ENCODE measurements around the gene ADAMTSL2.
A peak's percentile ranks its signal among the peaks of the same experiment; 100 is the strongest.

The ADAMTSL2 gene

DNA sequence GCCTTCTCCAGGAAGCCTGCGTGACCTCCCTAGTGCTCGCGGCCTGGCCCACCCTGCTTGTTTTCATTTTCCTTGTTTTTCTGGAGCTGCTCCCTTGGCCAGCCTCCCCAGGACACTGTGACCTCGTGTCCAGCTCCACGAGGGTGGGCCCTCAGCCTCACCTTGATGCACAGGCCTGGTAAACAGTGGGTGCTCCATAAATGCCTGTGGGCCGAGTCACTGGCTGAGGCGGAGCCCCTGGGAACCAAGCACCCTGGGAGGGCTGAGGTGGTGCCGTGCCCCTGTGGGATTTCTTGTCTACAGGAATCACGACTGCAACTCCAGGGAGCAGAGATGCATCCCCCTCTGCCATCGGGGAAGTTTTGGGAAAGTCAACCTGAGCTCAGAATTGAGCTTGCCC, 57.5 kb downstream of the ADAMTSL2 start:
- DNase-seq: no peak

DNA sequence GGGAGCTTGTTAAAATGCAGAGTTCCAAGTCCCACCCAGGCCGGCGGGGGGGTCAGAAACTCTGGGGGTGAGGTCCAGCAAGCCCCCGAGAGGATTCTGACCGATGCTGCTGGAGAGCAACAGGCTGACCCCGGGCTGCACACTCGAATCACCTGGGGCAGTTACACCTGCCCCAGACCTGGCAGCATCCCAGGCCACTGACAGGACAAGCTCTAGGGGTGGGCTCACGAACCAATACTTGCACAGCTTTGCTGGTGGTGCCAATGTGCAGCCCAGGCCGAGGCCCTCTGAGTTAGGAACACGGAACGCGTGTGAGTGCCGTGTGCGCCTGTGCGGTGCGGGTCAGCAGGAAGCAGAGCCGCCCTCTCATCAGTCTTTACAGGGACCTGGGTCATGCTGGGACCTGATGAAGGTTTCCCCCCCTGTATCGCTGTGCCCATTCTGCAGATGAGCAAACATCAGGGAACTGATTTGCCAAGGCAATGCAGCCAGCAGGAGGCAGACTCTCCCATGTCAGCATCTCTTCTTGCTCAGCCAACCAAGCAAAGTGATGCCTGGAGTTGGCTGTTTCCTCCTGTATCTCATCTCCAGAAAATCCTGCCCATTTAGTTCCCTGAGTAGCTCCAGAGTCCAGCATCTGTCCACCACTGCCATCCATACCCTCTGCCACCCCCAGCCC, 58.4 kb downstream of the ADAMTSL2 start:
- DNase-seq: peak in 1 of 2 experiments; percentile 37

DNA sequence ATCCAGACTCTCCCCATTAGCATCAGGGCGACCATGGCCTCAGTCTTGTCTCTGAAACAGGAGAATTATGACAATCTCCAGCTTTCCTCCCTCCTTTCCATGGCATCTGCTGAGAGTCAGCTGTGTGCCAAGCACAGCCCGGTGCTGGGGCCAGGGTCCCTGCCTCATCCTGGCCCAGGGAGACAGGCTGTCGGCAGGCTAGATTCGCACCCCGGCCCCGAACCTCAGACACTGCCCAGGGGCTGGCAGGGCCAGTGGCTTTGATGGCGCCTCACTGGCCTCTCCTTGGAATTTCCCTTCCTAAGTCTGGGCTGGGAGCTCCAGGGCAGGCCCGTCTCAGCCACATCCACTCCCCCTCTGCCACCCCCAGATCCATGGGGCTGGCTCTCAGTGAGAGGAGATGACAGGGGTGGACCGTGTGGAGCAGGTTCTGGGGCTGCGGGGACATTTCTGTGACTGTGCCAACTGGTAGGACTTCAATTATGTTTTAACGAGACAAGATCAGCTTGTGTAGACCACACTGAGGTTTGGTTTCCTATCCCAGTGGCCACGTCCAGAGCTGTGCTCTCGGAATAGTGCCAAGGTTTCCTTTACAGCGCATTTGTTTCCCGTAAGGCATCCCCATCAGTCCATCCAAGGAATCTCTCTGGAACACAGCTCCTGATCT, 59.2 kb downstream of the ADAMTSL2 start:
- DNase-seq: no peak

DNA sequence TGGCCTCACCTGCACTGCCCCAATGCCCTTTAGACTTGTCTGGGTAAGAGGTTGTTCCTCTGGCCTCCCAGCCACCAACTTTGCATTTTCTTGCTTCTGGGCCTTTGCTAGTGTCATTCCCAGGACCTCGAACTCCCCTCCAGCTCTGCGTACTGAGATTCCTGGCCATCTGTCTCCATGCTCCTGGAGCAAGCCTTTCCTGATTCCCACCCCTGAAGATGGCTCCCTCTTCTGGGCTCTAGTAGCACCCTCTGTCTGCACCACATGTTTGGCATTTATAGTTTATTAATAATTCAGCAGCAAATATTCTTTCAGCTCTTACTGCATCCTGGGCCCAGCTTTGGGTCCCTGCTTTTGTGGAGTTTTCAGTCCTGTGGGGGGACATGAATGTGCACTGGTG, 59.8 kb downstream of the ADAMTSL2 start:
- no peak for DNase-seq

DNA sequence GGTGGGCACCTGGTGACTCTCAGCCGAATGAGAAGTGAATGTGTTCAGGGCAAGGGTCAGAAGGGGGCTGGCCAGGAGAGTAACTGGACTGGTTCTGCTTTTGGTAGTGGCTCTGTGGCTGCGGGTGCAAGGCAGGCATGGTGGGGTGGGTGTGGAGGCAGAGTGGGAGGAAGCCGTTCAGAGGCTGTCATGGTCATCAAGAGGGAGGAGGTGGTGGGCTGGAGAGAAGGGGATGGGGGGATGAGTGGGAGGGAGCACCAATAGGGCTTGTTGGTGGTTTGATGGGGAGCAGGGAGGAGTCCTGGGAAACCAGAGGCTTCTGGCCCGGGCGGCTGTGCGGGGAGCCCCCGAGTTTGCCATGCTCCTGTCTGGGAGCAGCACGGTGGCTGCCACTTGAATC, 61.4 kb downstream of the ADAMTSL2 start:
- no peak for DNase-seq

DNA sequence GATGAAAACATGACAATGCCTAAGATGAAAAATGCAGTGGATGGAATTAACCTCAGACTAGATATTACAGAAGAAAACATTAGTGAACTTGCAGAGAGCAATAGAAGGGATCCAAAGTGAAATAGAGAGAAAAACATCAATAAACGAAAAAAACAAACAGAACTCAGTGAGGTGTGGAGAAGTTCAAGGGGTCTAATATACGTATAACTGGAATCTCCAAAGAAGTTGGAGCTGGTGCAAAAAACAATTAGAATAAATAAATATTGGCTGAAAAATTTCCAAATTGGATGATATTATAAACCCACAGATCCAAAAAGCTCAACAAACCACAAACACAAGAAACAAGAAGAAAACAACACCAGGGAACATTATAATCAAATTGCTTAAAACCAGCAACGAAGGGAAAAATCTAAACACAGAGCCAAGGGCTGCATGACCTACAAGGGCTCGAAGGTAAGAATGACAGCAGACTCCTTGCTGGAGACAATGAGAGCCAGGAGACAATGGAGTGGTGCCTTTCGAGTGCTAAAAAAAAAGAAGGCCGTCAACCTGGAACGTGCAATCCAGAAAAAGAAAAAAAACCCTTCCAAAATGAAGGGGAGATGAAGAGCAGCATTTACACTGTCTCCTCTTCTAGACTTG, 62.9 kb downstream of the ADAMTSL2 start:
- peak in 1 of 2 experiments; percentile 38 for DNase-seq

DNA sequence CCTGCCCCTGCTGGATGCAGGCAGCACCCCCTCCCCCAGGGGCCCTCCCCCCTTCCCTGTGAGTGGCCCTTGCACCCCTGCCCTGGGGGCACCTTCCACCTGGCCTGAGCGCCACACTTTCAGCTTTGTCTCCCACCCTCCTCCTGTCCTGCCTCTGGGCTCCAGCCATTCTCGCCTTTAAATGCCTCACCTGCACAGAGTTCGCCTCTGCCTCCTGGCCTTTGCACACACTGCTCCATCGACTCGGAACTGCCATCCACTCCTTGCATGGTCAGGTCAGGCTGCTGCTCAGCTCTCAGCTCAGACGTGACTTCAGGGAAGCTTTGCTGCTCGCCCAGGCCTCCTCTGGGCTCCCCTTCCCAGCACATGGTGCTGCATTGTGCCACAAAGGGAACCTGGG, 64.5 kb downstream of the ADAMTSL2 start:
- DNase-seq: no peak

DNA sequence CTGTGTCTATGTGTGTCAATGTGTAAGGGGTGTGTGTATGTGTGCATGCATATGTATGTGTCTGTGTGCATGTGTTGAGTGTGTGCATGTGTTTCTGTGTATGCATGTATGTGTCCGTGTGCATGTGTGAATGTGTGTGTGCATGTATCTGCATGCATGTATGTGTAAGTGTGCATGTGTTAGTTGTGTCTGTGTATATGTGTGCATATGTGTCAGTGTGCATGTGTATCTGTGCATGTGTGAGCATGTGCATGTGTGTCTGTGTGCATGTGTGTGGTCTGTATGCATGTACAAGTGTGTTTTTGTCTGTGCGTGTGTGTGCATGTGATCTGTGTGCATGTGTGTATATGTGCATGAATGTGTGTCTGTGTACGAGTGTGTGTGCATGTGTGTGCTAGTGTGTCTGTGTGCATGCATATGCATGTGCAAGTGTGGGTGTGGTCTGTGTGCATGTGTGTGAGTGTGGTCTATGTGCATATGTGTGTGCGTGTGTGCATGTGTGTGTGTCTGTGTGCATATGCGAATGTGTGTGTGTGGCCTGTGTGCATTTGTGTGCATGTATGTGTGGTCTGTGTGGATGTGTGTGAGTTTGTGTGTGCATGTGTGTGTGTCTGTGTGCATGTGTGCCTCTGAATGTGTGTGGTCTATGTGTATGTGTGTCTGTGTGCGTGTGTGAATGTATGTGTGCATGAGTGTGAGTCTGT, 65.1 kb downstream of the ADAMTSL2 start:
- DNase-seq: no peak

DNA sequence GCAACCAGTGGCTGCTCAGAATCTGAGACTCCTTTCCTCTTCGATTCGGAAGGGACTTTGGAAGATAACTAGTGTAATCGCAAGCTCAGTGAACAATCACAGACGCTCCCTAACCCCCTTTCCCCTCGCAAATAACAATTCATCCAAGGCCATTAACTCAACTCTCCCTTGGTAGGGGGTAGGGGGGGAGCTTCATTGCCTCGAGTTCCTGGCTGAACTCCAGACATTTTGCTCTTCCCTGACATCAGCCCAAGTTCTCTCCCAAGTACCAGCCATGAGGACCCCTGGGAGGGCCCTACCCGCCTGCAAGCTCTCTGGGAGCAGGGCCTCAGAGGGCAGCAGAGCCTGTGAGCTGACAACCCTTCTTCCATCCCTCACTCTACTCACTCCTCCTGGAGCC, 66.2 kb downstream of the ADAMTSL2 start:
- no peak for DNase-seq

DNA sequence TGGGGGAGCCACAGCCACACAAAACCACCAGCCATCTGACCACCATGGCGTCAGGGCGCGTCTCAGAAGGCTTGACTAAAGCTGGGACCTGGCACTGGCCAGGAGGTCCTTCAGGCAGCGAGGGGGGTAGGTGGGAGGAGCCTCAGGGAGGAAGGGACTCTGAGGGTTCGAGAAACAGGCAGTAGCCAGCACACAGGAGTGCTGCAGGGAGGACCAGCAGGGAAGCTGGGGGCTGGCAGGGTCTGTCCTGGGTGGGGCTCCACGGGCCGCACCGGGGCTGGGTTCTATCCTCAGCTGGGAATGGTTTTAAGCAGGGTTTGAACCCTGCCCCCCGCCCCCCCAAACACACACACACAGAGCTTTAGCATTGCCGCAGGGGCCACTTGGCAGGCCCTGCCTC, 67.2 kb downstream of the ADAMTSL2 start:
- DNase-seq: no peak

DNA sequence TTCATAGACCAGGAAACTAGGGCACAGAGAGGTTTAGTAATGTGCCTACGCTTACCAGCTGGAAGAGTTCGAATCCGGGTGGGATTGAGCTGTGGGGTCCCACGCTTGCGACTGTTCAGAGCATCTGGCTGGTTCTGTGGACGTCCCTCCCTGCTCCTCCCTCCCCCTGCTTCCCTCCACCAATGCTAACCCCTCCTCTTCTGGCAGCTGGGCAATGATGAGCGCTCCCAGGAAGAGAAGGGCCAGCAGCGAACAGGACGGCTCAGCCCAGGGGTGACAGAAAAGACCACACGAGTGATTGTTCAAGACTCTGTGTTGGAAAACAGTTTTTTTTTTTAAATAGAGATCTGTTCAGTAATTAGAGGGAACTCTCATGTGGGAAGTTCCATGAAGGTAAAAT, 67.8 kb downstream of the ADAMTSL2 start:
- DNase-seq: peak; percentile 42 to 75

DNA sequence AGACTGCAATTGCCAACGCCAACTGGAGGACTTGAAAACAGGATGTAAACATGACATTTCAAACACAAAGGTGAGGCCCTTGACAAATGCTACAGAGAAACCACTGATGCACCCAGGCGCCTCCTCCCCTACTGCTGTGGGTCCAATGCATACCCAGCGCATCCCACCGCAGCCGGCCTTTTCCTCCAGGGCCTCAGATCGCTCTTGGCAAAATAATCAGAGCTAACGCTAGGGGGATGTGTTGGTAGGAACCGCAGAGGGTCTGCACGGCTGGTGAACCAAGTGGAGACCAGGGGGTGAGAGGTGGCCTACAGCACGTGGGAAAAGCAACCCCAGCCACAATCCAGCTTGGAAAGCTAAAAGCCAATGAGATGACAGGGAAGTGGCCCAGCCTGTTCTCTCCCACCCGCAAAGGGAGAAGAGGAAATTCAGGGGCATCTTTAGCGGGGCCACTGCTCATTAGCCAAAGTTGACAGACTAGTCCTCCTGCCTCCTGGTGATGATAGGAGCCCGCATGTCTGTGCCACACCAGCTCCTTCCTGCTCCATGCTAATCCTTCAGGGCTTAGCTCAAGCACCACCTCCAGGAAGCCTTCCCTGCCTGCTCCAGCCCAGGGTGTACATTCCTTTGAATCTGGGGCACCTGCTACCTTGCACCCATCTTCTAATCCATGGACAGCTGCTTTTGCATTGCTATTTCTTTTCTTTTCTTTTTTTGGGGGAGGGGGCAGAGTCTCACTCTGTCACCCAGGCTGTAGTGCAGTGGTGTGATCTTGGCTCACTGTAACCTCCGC, 68.8 kb downstream of the ADAMTSL2 start:
- peak in 1 of 2 experiments; percentile 58 for DNase-seq

DNA sequence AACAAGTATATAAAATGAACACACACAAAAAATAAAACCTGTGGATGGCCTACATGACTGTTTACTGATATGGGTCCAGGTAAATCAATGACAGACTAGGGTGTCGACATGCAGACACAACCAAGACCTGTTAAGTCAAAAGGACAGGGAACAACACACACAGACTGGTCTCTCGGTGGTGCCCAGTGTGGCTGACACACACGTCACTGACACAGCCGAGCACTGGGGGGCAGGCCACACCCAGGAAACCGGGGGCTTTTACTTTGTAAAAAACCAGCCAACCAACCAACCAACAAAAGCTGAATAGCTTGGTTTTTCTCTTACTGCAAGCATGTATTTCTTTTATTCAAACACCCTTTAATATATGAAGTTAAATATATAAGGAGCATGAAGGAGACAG, 69.7 kb downstream of the ADAMTSL2 start:
- peak in 1 of 2 experiments; percentile 74 for DNase-seq

DNA sequence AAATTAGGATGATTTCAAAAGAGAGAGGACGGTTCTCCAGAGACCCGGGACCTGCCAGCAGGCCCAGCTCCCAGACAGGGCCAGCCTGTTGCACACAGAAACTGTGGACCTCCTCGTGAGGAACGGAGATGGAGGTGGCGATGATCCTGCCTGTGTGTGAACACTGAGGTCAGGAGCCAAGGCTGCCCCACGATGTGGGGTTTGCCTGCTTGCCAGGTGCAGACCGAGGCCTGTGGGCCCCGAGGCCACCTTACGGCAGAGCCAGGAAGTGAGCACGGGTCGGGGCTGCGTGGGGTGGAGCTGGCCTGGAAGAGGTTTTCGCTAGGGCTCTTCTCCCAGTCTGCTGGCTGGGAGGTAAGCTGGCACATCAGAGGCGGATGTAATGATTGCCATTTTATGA, 70.4 kb downstream of the ADAMTSL2 start:
- no peak for DNase-seq

DNA sequence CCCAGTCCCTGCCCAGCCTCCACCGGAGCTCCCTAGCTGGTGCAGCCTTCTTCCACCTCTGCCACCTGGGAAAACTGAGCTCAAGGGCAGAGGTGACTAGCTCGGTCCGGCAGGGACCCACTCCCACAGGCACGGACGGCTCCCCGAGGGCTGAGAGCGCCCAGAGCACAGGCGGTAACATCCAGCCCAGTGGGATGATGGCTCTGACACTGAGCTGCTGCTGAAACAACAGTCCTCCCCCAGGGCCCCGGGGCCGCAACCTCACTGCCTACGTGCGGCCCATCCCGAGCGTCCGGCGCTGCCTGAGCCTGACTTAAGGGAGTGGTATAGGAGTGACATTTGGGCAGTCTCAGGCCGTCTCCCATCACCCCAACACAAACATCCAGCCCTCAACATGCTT, 70.9 kb downstream of the ADAMTSL2 start:
- DNase-seq: no peak

DNA sequence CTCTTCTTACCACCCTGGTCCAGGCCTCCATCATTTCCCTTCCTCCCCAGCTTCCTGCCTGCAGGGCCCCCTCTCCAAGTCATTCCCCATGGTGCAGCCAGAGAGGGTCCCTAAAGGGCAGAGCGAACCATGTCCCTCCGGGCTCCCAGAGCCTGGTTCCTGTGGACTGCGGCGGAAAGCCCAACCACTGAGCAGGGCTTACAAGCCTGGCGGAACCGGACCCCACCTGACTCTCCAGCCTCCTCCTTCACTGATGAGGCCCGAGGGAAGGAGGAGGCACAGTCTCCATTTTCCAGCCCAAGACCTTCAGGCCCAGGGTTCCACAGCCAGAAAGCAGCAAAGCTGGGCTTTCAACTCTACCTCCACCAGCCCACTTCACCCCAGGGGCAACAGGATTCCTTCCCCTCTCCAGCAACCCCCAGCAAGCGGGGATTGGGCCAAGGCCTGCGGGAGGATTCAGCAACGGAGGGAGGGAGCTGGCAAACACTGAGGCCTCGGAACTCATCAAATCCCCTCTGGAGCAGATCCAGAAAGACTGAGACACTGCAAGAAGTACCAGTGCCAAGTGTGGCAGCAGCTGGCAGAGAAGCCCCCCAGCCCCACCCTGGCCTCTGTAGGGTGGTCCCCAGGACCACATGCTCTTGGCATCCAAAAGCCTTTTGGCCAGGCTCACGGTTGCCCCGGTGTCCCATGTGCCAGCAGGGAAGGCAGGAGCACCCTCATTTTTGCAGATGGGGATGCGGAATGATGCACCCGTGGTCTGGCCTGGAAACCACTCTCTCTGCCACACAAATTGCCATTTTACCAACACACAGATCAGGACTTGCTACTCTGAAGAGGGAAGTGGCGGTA, 71.6 kb downstream of the ADAMTSL2 start:
- DNase-seq: peak in 1 of 2 experiments; percentile 52

DNA sequence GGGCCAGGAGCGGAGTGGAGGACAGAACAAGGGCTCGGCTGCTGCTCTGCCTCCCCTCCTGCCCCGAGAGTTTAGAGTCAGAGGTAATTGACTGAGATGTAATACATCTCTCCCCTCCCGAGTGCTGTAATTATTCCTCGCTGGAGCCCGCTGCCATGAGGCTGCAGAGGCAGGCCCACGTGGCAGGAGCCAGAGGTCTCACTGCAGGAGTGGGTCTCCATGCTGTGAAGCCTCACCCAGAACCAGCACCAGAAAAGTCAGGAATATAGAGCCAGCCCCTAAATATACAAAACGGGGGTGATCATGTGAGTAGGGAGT, 72.2 kb downstream of the ADAMTSL2 start:
- DNase-seq: no peak

DNA sequence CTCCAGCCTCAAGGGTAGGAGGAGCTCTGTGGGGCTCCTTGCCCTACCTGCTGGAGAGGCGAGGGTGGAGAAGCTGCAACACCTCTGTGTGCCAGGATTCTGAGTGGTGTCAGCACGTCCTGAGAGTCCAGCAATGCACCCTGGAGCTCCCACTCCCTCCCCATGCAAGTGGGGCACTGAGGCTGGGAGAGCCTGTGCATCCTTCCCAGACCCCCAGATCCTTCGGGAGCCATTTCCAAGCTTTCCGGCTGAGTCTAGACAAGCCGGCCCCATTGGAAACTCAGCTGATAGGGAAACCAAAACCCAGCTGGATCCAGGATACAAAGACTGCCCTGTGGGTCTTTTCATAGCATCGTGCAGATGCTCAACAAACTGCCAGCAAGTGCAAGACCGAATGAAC, 72.9 kb downstream of the ADAMTSL2 start:
- DNase-seq: no peak

DNA sequence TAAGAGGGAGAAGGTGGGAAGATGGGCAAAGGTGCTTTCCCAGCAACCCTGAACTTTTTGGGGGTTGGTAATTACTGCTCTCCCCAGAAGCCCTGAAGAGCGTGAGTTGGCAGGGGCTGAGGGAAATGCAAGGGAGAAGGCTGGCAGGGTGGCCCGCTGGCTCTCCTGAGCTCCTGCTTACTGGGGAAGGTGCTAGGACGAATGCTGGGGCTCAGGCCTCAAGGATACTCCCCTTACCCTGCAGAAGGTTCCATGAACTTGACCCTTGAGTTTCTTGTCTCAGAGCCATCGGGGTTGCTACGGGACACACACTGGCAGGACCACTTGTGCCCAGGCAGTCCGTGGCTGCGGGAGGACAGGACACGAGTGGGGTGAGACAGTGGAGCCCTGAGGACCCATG, 73.5 kb downstream of the ADAMTSL2 start:
- no peak for DNase-seq

DNA sequence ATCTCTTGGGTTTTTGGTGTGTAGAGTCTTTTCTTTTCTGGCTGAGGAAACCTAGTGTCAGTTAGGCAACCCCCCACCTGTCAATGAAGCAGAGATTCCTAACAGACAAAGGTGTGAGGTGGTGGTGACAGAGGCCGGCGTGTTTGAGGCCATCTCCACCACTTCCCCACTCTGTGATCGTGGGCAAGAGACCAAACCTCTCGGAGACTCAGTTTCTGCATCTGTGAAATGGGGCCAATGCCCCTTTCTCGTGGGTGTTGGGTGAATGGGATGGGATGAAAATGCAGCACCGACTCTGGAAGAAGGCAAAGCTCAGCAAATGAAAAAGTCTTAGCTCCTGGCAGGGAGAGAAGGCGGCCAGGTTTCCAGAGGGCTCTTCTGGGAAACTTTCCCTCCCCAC, 73.9 kb downstream of the ADAMTSL2 start:
- DNase-seq: no peak

DNA sequence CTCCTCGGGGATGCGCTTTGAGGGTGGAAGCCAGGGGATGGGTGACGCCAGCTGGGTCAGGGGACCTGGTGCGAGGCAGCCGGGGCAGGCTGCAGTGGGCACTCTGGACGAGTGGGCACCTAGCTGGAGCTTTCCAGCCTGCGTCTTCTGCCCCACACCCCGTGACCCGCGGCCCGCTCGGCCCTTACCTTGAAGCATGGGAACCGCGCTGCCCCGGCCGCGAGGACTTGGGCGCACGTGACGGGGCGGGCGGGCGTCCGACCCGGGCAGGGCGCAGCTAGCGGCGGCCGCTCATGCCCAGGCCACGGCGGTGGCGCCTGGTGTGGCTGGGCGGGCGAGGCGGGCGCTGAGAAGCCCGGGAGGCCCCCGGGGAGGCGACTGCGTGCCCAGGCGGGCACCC, 74.4 kb downstream of the ADAMTSL2 start:
- DNase-seq: no peak

Measured in NCI-H524 (cell line).